K562 (cell line): Measurements from ENCODE around the gene TPX2. TPM values are rescaled to one million over a fixed set of nuclear protein-coding genes. Genes with fewer than 3 reads are reported as not detected.

Experiments
- ATAC-seq: fragments of 200-7000 bp; cut with Tn5 transposase; 3 replicates; pipeline ENCODE4 v1.9.1; 2020; ENCODE audit warnings: moderate library complexity
- BruUV-seq: library from RNA; stranded (reverse); fragments of 400-500 nt; replicated peaks from 2 replicates; lab custom pipeline; 2021; lab: Mats Ljungman, UMichigan
- CTCF ChIA-PET: fragments of 300-600 bp; formaldehyde crosslinking; extraction: SDS; loops from one replicate; lab custom pipeline; 2021; ENCODE audit warnings: low intra/inter-chr PET ratio; lab: Yijun Ruan, JAX
- POLR2A ChIA-PET: fragments of 300-600, 350-650 bp; sonication (Branson Sonifier 250); formaldehyde crosslinking; extraction: SDS; loops from one replicate; lab custom pipeline; 2021; ENCODE audit warnings: antibody characterized with exemption, inconsistent platforms; lab: Yijun Ruan, JAX
- DNase-seq, 4 experiments: peaks; one replicate each; pipeline versions ENCODE4 v3.0.0 to v3.0.0-alpha.2; 2011 to 2018; ENCODE audit warnings: low spot score in 3 of 4, mixed read lengths in 3 of 4; ENCODE audit errors: extremely low read depth in 1 of 4
- FAIRE-seq: peaks from 2 replicates; lab custom pipeline; 2011; peaks lifted over from hg19 to GRCh38; lab: Jason Lieb, UNC
- H2AFZ ChIP-seq: 2 replicates; pipeline ENCODE4 v1.6.0; 2011; ENCODE audit warnings: low read depth, low read length, control low read depth, inconsistent platforms
- H3K27ac ChIP-seq: fragments of 200-600 bp; 3 replicates; pipeline ENCODE4 v1.8.0; 2011; ENCODE audit warnings: low read depth, mild to moderate bottlenecking, control low read depth, inconsistent platforms, low read length, moderate library complexity, mixed read lengths; ENCODE audit errors: extremely low read depth
- H3K27me3 ChIP-seq, 2 experiments: fragments of 300-600 bp in 1 of 2; 2 replicates in 1 of 2; 3 replicates in 1 of 2; pipeline versions ENCODE4 v1.6.0 to v1.8.0; 2011; ENCODE audit warnings: inconsistent platforms in 2 of 2, low read length in 2 of 2, mild to moderate bottlenecking in 1 of 2, mixed read lengths in 1 of 2, moderate library complexity in 1 of 2; ENCODE audit not compliant: control insufficient read depth in 2 of 2, insufficient read depth in 2 of 2
- H3K36me3 ChIP-seq: fragments of 300-600 bp; 3 replicates; pipeline ENCODE4 v1.8.0; 2011; ENCODE audit warnings: mild to moderate bottlenecking, low read length, inconsistent platforms; ENCODE audit not compliant: control insufficient read depth, insufficient read depth
- H3K4me1 ChIP-seq, 2 experiments: fragments of 200-600 bp in 1 of 2; replicated peaks in 1 of 2; 2 replicates in 1 of 2; 3 replicates in 1 of 2; pipeline versions ENCODE4 v1.5.1 to v1.8.0; 2011; ENCODE audit warnings: inconsistent platforms in 2 of 2, low read length in 2 of 2, mild to moderate bottlenecking in 1 of 2, mixed read lengths in 1 of 2, moderate library complexity in 1 of 2; ENCODE audit not compliant: control insufficient read depth in 2 of 2, insufficient read depth in 2 of 2
- H3K4me2 ChIP-seq: 2 replicates; pipeline ENCODE4 v1.6.1; 2011; ENCODE audit warnings: low read length, control low read depth, inconsistent platforms, mixed read lengths; ENCODE audit not compliant: insufficient read depth
- H3K4me3 ChIP-seq: fragments of 200-600 bp; sonication (generic), shearing (Covaris generic); 2 replicates; pipeline ENCODE4 v1.5.1; 2016; ENCODE audit warnings: control low read depth, inconsistent platforms
- H3K79me2 ChIP-seq: fragments of 200-600 bp; 3 replicates; pipeline ENCODE4 v1.8.0; 2011; ENCODE audit warnings: low read length, inconsistent platforms; ENCODE audit not compliant: control insufficient read depth, insufficient read depth
- H3K9ac ChIP-seq, 2 experiments: 2 replicates each; pipeline versions ENCODE4 v1.6.0 to v1.6.1; 2011; ENCODE audit warnings: low read depth in 2 of 2, low read length in 2 of 2, control low read depth in 1 of 2, inconsistent platforms in 1 of 2, mild to moderate bottlenecking in 1 of 2, mixed read lengths in 1 of 2; ENCODE audit not compliant: insufficient read depth in 1 of 2
- H3K9me1 ChIP-seq: one replicate; pipeline ENCODE4 v1.6.0; 2011; ENCODE audit warnings: inconsistent platforms, mild to moderate bottlenecking, low read length, moderate library complexity; ENCODE audit not compliant: control insufficient read depth, insufficient read depth
- H3K9me3 ChIP-seq: replicated peaks from 2 replicates; pipeline ENCODE4 v1.5.1; 2011; ENCODE audit warnings: low read depth, low read length, inconsistent platforms; ENCODE audit not compliant: control insufficient read depth, insufficient read depth
- H4K20me1 ChIP-seq: replicated peaks from 2 replicates; pipeline ENCODE4 v1.6.1; 2011; ENCODE audit warnings: low read length, inconsistent platforms, mixed read lengths; ENCODE audit not compliant: control insufficient read depth, insufficient read depth
- BCOR ChIP-seq: fragments of 450-650 bp; IDR thresholded peaks from 2 replicates; pipeline ENCODE4 v1.6.1; 2016
- MCM2 ChIP-seq: fragments of 450-650 bp; IDR thresholded peaks from 2 replicates; pipeline ENCODE4 v1.6.1; 2017; ENCODE audit warnings: low read depth, mild to moderate bottlenecking
- NFIX ChIP-seq: fragments of 250-450 bp; sonication (Bioruptor Pico); IDR thresholded peaks from 2 replicates; pipeline ENCODE4 v1.4.0; 2020; ENCODE audit warnings: low read depth, mild to moderate bottlenecking, moderate library complexity
- NFXL1 ChIP-seq: fragments of 450-650 bp; formaldehyde crosslinking; IDR thresholded peaks from 2 replicates; pipeline ENCODE4 v1.4.0; 2021; ENCODE audit warnings: mild to moderate bottlenecking
- RFX5 ChIP-seq: IDR thresholded peaks from 2 replicates; pipeline ENCODE4 v1.6.1; 2011; ENCODE audit warnings: low read depth, mild to moderate bottlenecking, improper control_type of control experiment, low read length
- SAFB2 ChIP-seq: fragments of 200-400 bp; formaldehyde crosslinking; IDR thresholded peaks from 2 replicates; pipeline ENCODE4 v1.6.1; 2018; ENCODE audit warnings: borderline replicate concordance, low read length, low read depth, moderate library complexity; ENCODE audit not compliant: severe bottlenecking
- SMC3 ChIP-seq: conservative IDR thresholded peaks from 2 replicates; pipeline ENCODE4 v1.6.1; 2011; ENCODE audit warnings: low read depth, low read length, improper control_type of control experiment; ENCODE audit not compliant: insufficient read depth
- TAF1 ChIP-seq: IDR thresholded peaks from 2 replicates; pipeline ENCODE4 v1.6.1; 2011; ENCODE audit warnings: mild to moderate bottlenecking, low read length, moderate library complexity; ENCODE audit not compliant: insufficient read depth, control insufficient read depth, severe bottlenecking; ENCODE audit errors: extremely low read depth
- TAF15 ChIP-seq: fragments of 200-400 bp; formaldehyde crosslinking; IDR thresholded peaks from 2 replicates; pipeline ENCODE4 v1.6.1; 2017; ENCODE audit warnings: mild to moderate bottlenecking, low read depth, low read length, moderate library complexity
- ZBTB7A ChIP-seq: IDR thresholded peaks from 2 replicates; pipeline ENCODE4 v1.6.1; 2011; ENCODE audit warnings: low read depth, mild to moderate bottlenecking, low read length, moderate library complexity, borderline replicate concordance; ENCODE audit not compliant: control insufficient read depth
- ZNF212 ChIP-seq: fragments of 450-650 bp; formaldehyde crosslinking; IDR thresholded peaks from 2 replicates; pipeline ENCODE4 v1.4.0; 2020; ENCODE audit warnings: mild to moderate bottlenecking
- ZNF408 ChIP-seq: fragments of 250-450 bp; sonication (Bioruptor Pico); IDR thresholded peaks from 2 replicates; pipeline ENCODE4 v1.4.0; 2020; ENCODE audit warnings: low read depth, mild to moderate bottlenecking, moderate library complexity
- ZSCAN32 ChIP-seq: fragments of 450-650 bp; formaldehyde crosslinking; IDR thresholded peaks from 2 replicates; pipeline ENCODE4 v1.4.0; 2020; ENCODE audit warnings: mild to moderate bottlenecking, moderate library complexity
- WGBS: fragments of 100-300 bp; shearing (Covaris generic); methylation state at CpG from one replicate; pipeline ENCODE4 v1.1.6; 2016; ENCODE audit warnings: low coverage, mixed read lengths; ENCODE audit not compliant: insufficient coverage; ENCODE audit errors: missing lambda C conversion rate; 5-methylcytosine and 5-hydroxymethylcytosine counted together
- in situ Hi-C: fragments of 300-500 bp; cut with MboI; formaldehyde crosslinking; loops from 4 replicates; pipeline ENCODE4 v1.15.0; 2018; ENCODE audit warnings: inconsistent platforms, mixed read lengths
- intact Hi-C: fragments of 100-400 bp; cut with micrococcal nuclease; formaldehyde crosslinking; loops from 2 replicates; pipeline ENCODE4 v1.14.2; 2022
- polyA plus RNA-seq, 8 experiments: library from polyadenylated mRNA; depleted of rRNA in 4 of 8; stranded (reverse) in 5 of 8; unstranded in 3 of 8; fragments of >200 nt; fragmentation: Nextera tagmentation in 2 of 8; fragmentation: Illumina TruSeq in 1 of 8; extraction: Ambion mirVana in 2 of 8; extraction: Trizol in 1 of 8; gene quantifications; 2 replicates each; pipeline versions ENCODE4 v1.2.1 to v1.2.3, GENCODE V29; 2011 to 2014; ENCODE audit warnings: inconsistent platforms in 1 of 8, missing spikeins in 1 of 8
- total RNA-seq, 7 experiments: library from RNA; depleted of rRNA in 6 of 7; stranded (reverse); fragments of >200 nt in 6 of 7; fragmentation: Illumina TruSeq in 2 of 7; extraction: Trizol in 2 of 7; gene quantifications; 2 replicates each; pipeline versions ENCODE4 v1.2.1 to v1.2.3, GENCODE V29; 2011 to 2021; ENCODE audit warnings: low replicate concordance in 1 of 7
- TF ChIP-seq, protein P1 (sequence below): fragments of 450-650 bp; IDR thresholded peaks from 2 replicates; pipeline ENCODE4 v1.6.1; 2014; ENCODE audit warnings: low read depth, mild to moderate bottlenecking, moderate library complexity, borderline replicate concordance
- TF ChIP-seq, protein P2 (sequence below), 3 experiments: fragments of 200-800 bp in 1 of 3; sonication (Bioruptor generic) in 1 of 3; sonication (generic) in 1 of 3; formaldehyde crosslinking in 1 of 3; IDR thresholded peaks; 2 replicates each; pipeline versions ENCODE4 v1.6.1 to v1.8.0; 2016 to 2022; ENCODE audit warnings: mild to moderate bottlenecking in 2 of 3, missing compliant biosample characterization in 2 of 3, missing genetic modification characterization in 2 of 3, missing genetic modification reagents in 1 of 3
- TF ChIP-seq, protein P3 (sequence below): sonication (generic); formaldehyde crosslinking; IDR thresholded peaks from 2 replicates; pipeline ENCODE4 v1.8.0; 2022; ENCODE audit warnings: mild to moderate bottlenecking, missing genetic modification reagents

TPX2 gene
- total and polyA plus RNA-seq, 9 of the 15 experiments (the other 6 are each of a cell fraction or from before 2014, with no cell fraction given) = 48.0 to 241 (median 133) TPM

DNA sequence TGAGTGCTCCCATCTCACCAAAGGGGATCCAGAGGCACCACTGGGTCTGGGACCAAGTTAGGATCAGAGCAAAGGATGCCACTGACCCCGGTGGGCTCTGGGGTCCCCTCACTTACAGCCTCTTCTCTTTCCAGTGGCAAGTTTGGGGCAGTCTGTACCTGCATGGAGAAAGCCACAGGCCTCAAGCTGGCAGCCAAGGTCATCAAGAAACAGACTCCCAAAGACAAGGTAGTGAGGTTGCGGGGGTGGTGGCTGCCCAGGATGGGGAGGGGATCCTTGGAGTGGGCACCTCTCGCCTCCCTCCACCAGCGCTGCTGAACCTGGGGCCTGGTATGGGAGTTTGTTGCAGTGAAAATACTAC lies 85.0 kb downstream of the TPX2 start:
- ChIA-PET POLR2A (interaction anchor here (0.6 kb wide), 2 partner anchors 16 to 248 kb away, joined by 3 to 5 read pairs; no protein-coding TSS in a partner anchor), CTCF (interaction anchor here (1.1 to 2.5 kb wide), 2 partner anchors 23 to 271 kb away, joined by 3 to 18 read pairs; no protein-coding TSS in a partner anchor)
- no peak overlapping the region for H3K4me3 ChIP-seq
- no peak overlapping the region for H3K27ac ChIP-seq
- no peak overlapping the region for H3K4me2 ChIP-seq
- no peaks in the 10 kb centered on the region for H3K9me3 ChIP-seq
- BruUV-seq = no TSS peak
- no peaks in the 10 kb centered on the region for H3K79me2 ChIP-seq
- H3K27me3 ChIP-seq = peaks cover 11 to 16% of the 10 kb centered on the region in 2 experiments; a peak in 3 of 5 replicates
- no peak overlapping the region for H3K9ac ChIP-seq
- H4K20me1 ChIP-seq = peaks cover 7% of the 10 kb centered on the region; the same call in 1 of the 2 replicates
- no peaks in the 10 kb centered on the region for H3K9me1 ChIP-seq
- H3K4me1 ChIP-seq = peaks cover 0 to 10% of the 10 kb centered on the region in 2 experiments; a peak in 3 of 5 replicates
- H3K36me3 ChIP-seq = no peaks in the 10 kb centered on the region
- intact Hi-C loops = loop anchor here (10.0 kb wide), 2 partner anchors 211 to 831 kb away; no protein-coding TSS in a partner anchor
- no peak for ATAC-seq
- no peak for DNase-seq
- WGBS = 52% methylated on average over 4 of the region's 4 CpGs
- in situ Hi-C loops = no loop called here
- no peak overlapping the region for H2AFZ ChIP-seq
- no peak for FAIRE-seq
- no peak for TF ChIP-seq ZNF408
- TF ChIP-seq SMC3 = no peak
- TF ChIP-seq ZSCAN32 = no peak
- TF ChIP-seq, protein P1, sequence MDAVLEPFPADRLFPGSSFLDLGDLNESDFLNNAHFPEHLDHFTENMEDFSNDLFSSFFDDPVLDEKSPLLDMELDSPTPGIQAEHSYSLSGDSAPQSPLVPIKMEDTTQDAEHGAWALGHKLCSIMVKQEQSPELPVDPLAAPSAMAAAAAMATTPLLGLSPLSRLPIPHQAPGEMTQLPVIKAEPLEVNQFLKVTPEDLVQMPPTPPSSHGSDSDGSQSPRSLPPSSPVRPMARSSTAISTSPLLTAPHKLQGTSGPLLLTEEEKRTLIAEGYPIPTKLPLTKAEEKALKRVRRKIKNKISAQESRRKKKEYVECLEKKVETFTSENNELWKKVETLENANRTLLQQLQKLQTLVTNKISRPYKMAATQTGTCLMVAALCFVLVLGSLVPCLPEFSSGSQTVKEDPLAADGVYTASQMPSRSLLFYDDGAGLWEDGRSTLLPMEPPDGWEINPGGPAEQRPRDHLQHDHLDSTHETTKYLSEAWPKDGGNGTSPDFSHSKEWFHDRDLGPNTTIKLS = no peak
- no peak for TF ChIP-seq RFX5
- no peak for TF ChIP-seq MCM2
- no peak for TF ChIP-seq SAFB2
- TF ChIP-seq ZNF212 (CRISPR knock-in tag) = no peak
- no peak for TF ChIP-seq TAF15
- no peak for TF ChIP-seq BCOR
- TF ChIP-seq NFIX (CRISPR knock-in tag) = no peak
- TF ChIP-seq, protein P2, sequence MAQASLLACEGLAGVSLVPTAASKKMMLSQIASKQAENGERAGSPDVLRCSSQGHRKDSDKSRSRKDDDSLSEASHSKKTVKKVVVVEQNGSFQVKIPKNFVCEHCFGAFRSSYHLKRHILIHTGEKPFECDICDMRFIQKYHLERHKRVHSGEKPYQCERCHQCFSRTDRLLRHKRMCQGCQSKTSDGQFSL (CRISPR knock-in tag; IDR thresholded peaks at IDR 0.05) = no peak
- TF ChIP-seq, protein P2 (tag; IDR thresholded peaks at IDR 0.05) = no peak
- TF ChIP-seq, protein P3, sequence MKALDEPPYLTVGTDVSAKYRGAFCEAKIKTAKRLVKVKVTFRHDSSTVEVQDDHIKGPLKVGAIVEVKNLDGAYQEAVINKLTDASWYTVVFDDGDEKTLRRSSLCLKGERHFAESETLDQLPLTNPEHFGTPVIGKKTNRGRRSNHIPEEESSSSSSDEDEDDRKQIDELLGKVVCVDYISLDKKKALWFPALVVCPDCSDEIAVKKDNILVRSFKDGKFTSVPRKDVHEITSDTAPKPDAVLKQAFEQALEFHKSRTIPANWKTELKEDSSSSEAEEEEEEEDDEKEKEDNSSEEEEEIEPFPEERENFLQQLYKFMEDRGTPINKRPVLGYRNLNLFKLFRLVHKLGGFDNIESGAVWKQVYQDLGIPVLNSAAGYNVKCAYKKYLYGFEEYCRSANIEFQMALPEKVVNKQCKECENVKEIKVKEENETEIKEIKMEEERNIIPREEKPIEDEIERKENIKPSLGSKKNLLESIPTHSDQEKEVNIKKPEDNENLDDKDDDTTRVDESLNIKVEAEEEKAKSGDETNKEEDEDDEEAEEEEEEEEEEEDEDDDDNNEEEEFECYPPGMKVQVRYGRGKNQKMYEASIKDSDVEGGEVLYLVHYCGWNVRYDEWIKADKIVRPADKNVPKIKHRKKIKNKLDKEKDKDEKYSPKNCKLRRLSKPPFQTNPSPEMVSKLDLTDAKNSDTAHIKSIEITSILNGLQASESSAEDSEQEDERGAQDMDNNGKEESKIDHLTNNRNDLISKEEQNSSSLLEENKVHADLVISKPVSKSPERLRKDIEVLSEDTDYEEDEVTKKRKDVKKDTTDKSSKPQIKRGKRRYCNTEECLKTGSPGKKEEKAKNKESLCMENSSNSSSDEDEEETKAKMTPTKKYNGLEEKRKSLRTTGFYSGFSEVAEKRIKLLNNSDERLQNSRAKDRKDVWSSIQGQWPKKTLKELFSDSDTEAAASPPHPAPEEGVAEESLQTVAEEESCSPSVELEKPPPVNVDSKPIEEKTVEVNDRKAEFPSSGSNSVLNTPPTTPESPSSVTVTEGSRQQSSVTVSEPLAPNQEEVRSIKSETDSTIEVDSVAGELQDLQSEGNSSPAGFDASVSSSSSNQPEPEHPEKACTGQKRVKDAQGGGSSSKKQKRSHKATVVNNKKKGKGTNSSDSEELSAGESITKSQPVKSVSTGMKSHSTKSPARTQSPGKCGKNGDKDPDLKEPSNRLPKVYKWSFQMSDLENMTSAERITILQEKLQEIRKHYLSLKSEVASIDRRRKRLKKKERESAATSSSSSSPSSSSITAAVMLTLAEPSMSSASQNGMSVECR (CRISPR knock-in tag) = no peak
- TF ChIP-seq NFXL1 (CRISPR knock-in tag) = no peak
- TF ChIP-seq ZBTB7A = no peak
- no peak for TF ChIP-seq TAF1
